Right lobe of liver (tissue), 6 donors: ENCODE data around the gene EXOC3. TPM values are rescaled to one million over a fixed set of nuclear protein-coding genes. Genes with fewer than 3 reads are reported as not detected.
A peak's percentile ranks its signal among the peaks of the same experiment; 100 is the strongest.
"Not testable (repeated sequence)": the region's sequence is repeated elsewhere in the genome, so short reads cannot be mapped to it uniquely, and the experiment has no call there.

Experiments
- ATAC-seq, 4 donors: fragments of 200-7000 bp; cut with Tn5 transposase; one replicate each; pipeline ENCODE4 v1.9.1; 2020; ENCODE audit warnings: mild to moderate bottlenecking in 4 of 4, moderate library complexity in 4 of 4
- DNase-seq, 3 donors: peaks; one replicate each; pipeline ENCODE4 v3.0.0-alpha.2; 2020
- H3K27ac ChIP-seq, 3 donors: fragments of 200-600 bp; one replicate each; pipeline ENCODE4 v1.8.0; 2022
- H3K27me3 ChIP-seq, 2 donors: fragments of 200-600 bp; one replicate each; pipeline ENCODE4 v1.8.0; 2022
- H3K36me3 ChIP-seq, 4 donors: fragments of 200-600 bp; sonication (generic) in 1 of 4; one replicate each; pipeline versions ENCODE4 v1.5.1 to v1.8.0; 2017 to 2022; ENCODE audit warnings: control low read depth in 1 of 4
- H3K4me1 ChIP-seq, 4 donors: fragments of 200-600 bp; sonication (generic) in 1 of 4; one replicate each; pipeline versions ENCODE4 v1.5.1 to v1.8.0; 2017 to 2022; ENCODE audit warnings: control low read depth in 1 of 4
- H3K4me3 ChIP-seq, 3 donors: fragments of 200-600 bp; one replicate each; pipeline ENCODE4 v1.8.0; 2022
- H3K9me3 ChIP-seq, 4 donors: fragments of 200-600 bp; sonication (generic) in 1 of 4; one replicate each; pipeline versions ENCODE4 v1.5.1 to v1.8.0; 2017 to 2022; ENCODE audit warnings: control low read depth in 1 of 4
- CTCF ChIP-seq, 4 donors: fragments of 200-600 bp in 3 of 4; fragments of 450-650 bp in 1 of 4; IDR thresholded peaks; one replicate each; pipeline versions ENCODE4 v1.5.1 to v1.8.0; 2016 to 2022; ENCODE audit warnings: antibody characterized with exemption in 4 of 4, mild to moderate bottlenecking in 2 of 4
- POLR2A ChIP-seq: fragments of 450-650 bp; IDR thresholded peaks from one replicate; pipeline ENCODE4 v1.6.1; 2017; ENCODE audit warnings: antibody characterized with exemption, mild to moderate bottlenecking
- WGBS: methylation state at CpG from one replicate; pipeline ENCODE4 v1.1.6; 2018; ENCODE audit warnings: low coverage, low lambda C conversion rate; ENCODE audit not compliant: insufficient coverage; ENCODE audit errors: missing lambda C conversion rate; 5-methylcytosine and 5-hydroxymethylcytosine counted together
- intact Hi-C, 2 donors: fragments of 100-400 bp; cut with DNase I; formaldehyde crosslinking; loops; one replicate each; pipeline versions ENCODE4 v1.11.2 to v1.14.1; 2022
- total RNA-seq, 6 experiments: library from RNA; depleted of rRNA in 2 of 6; stranded (reverse); fragments of >200 nt in 2 of 6; fragmentation: NEBNext Ultra II Directional in 3 of 6; extraction: Animal tissue kit (Norgen Biotek cat#: 25700) in 3 of 6; gene quantifications; one replicate each; pipeline versions ENCODE4 v1.1.0 to v1.2.4, GENCODE V29; 2016 to 2023
- donor health status: DM: no; HTN: yes; CAD: no.
- donor health status: DM: no; HTN: no; CAD: no.
- donor health status: DM: no; HTN: no; CAD: no.
- donor health status: DM: no; HTN: yes; CAD: no.
- donor health status: DM: no; HTN: yes; CAD: no.

The EXOC3 gene
- total RNA-seq, 6 experiments from 2014 or later, result 14.6 to 24.3 (median 20.0) TPM

GRCh38 chr5:399296-400281 is 43.4 kb upstream of the EXOC3 start:
- TF ChIP-seq POLR2A, result no peak
- no peak for TF ChIP-seq CTCF (IDR thresholded peaks at IDR 0.05)
- H3K4me3 ChIP-seq, result no peak overlapping the region
- H3K27ac ChIP-seq, result no peak overlapping the region

GRCh38 chr5:400282-401145 is 42.5 kb upstream of the EXOC3 start:
- DNase-seq, result peak in 1 of 3 donors; percentile 28
- no peak for ATAC-seq
- WGBS, result 43% methylated on average over 23 of the region's 26 CpGs

More at GRCh38 chr5:399296-400281, 43.4 kb upstream of the EXOC3 start:
- no peaks in the 10 kb centered on the region for H3K9me3 ChIP-seq
- H3K36me3 ChIP-seq, result no peaks in the 10 kb centered on the region
- H3K27me3 ChIP-seq, result no peaks in the 10 kb centered on the region
- 36% methylated on average over 27 of the region's 45 CpGs for WGBS
- no peaks in the 10 kb centered on the region for H3K4me1 ChIP-seq
- peak; percentile 55 to 82 (median 71) for ATAC-seq
- intact Hi-C loops, result no loop called here
- peak in 2 of 3 donors; percentile 49 to 64 for DNase-seq

DNA sequence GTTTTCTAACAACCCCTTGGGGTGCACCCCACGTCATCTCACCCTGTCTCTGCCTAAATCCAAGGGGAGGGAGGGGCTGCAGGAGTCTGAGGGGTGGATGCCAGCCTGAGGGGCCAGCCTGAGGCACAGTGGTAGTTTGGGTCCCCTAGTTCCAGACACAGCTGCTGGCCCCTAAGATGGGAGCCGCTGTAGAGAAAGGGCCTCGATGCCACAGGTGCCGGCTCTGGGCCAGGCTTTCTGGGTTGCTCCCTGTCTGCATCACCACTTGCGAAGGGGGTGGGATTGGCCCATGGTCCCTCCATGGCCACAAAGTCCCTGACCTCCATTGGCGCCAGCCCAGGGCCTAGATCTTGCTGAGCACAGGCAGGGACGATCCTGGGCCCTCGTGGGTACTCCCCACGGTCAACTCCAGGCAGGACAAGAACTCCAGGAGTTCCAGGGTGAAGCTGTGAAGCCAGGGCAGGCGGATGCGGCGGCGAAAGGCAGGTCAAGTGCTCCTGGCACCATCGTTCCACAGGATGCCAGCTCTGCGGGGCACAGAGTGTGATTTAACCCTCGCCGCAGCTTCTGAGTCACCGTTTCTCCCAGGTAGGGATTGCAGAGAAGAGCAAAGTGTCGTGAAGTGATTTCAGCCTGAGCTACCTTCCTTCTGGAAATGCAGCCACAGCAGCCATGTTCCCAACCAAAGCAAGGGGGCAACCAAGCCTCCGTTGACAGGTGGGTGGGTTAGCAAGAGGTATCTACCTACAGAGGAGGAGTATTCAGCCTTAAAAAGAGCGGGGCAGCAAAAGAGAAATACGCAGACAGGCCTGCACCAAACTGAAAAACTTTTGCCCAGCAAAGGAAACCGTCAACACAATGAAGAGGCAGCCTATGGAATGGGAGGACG is 41.6 kb upstream of the EXOC3 start:
- ATAC-seq, result no peak
- no peaks in the 10 kb centered on the region for H3K27me3 ChIP-seq
- TF ChIP-seq POLR2A (no peak), CTCF (IDR thresholded peaks at IDR 0.05) (no peak)
- no peaks in the 10 kb centered on the region for H3K36me3 ChIP-seq
- no peaks in the 10 kb centered on the region for H3K9me3 ChIP-seq
- H3K4me3 ChIP-seq, result no peak overlapping the region
- DNase-seq, result peak in 1 of 3 donors; percentile 33
- 56% methylated on average over 9 of the region's 24 CpGs for WGBS
- intact Hi-C loops, result no loop called here
- no peak overlapping the region for H3K27ac ChIP-seq
- no peaks in the 10 kb centered on the region for H3K4me1 ChIP-seq

More at GRCh38 chr5:400282-401145, 42.5 kb upstream of the EXOC3 start:
- Histone ChIP-seq H3K36me3 (no peaks in the 10 kb centered on the region), H3K9me3 (no peaks in the 10 kb centered on the region), H3K4me3 (no peak overlapping the region), H3K27me3 (no peaks in the 10 kb centered on the region), H3K4me1 (no peaks in the 10 kb centered on the region), H3K27ac (no peak overlapping the region)
- intact Hi-C loops, result no loop called here
- TF ChIP-seq POLR2A (no peak), CTCF (IDR thresholded peaks at IDR 0.05) (no peak)

DNA sequence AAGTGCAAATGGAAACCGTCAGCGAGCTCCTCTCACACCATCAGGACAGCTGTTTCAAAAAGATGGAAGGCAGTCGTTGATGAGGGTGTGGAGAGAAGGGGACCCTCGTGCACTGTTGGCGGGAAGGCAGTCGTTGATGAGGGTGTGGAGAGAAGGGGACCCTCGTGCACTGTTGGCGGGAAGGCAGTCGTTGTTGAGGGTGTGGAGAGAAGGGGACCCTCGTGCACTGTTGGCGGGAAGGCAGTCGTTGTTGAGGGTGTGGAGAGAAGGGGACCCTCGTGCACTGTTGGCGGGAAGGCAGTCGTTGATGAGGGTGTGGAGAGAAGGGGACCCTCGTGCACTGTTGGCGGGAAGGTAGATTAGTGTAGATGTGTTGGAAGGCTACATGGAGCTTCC is 40.8 kb upstream of the EXOC3 start:
- ATAC-seq, H3K36me3 ChIP-seq, H3K4me1 ChIP-seq, H3K27ac ChIP-seq, DNase-seq, H3K27me3 ChIP-seq, H3K4me3 ChIP-seq, H3K9me3 ChIP-seq, intact Hi-C loops: not testable (repeated sequence)
- WGBS, result 70% methylated on average over 17 of the region's 17 CpGs
